Activated CD8-positive, alpha-beta T cell treated with anti-CD3 and anti-CD28 coated beads for 36 hours (primary cell): ENCODE data around the gene MLF2. TPM values are rescaled to one million over a fixed set of nuclear protein-coding genes. Genes with fewer than 3 reads are reported as not detected.

Experiments used
- ATAC-seq: fragments of 200-7000 bp; cut with Tn5 transposase; one replicate; pipeline ENCODE4 v1.10.0; 2021; ENCODE audit warnings: mild to moderate bottlenecking, moderate library complexity
- CTCF ChIA-PET: fragments of 350-600 bp; sonication (Branson Sonifier 250); formaldehyde crosslinking; loops from one replicate; lab custom pipeline; 2021; ENCODE audit warnings: antibody characterized with exemption; lab: Charles Lee
- POLR2A ChIA-PET: fragments of 350-600 bp; sonication (Branson Sonifier 250); formaldehyde crosslinking; loops from one replicate; lab custom pipeline; 2021; ENCODE audit warnings: antibody characterized with exemption; lab: Charles Lee
- DNase-seq: peaks from one replicate; pipeline ENCODE4 v3.0.0-alpha.2; 2020
- H3K27ac Mint-ChIP-seq: one replicate; pipeline ENCODE4 v1.8.0; 2021; ENCODE audit warnings: mild to moderate bottlenecking, mixed read lengths
- H3K27me3 Mint-ChIP-seq: one replicate; pipeline ENCODE4 v1.8.0; 2021; ENCODE audit warnings: mixed read lengths
- H3K36me3 Mint-ChIP-seq: one replicate; pipeline ENCODE4 v1.8.0; 2021; ENCODE audit warnings: low read depth, mixed read lengths
- H3K4me1 Mint-ChIP-seq: one replicate; pipeline ENCODE4 v1.8.0; 2021; ENCODE audit warnings: low read depth, mixed read lengths
- H3K4me3 Mint-ChIP-seq: one replicate; pipeline ENCODE4 v1.8.0; 2021; ENCODE audit warnings: mild to moderate bottlenecking, moderate library complexity, mixed read lengths
- H3K9me3 Mint-ChIP-seq: one replicate; pipeline ENCODE4 v1.8.0; 2021; ENCODE audit warnings: mixed read lengths
- CTCF ChIP-seq: fragments of 200-600 bp; IDR thresholded peaks from one replicate; pipeline ENCODE4 v1.8.0; 2022; ENCODE audit warnings: antibody characterized with exemption, mild to moderate bottlenecking
- intact Hi-C: fragments of 100-400 bp; cut with micrococcal nuclease; formaldehyde crosslinking; loops from one replicate; pipeline ENCODE4 v1.10.0; 2022
- total RNA-seq, 2 experiments: library from RNA; stranded (reverse); gene quantifications; one replicate each; pipeline ENCODE4 v1.2.3, GENCODE V29; 2021

The MLF2 gene
- total RNA-seq, 2 experiments from 2014 or later, result 149 to 151 TPM

- intact Hi-C loops, result no loop called here
Measured at GRCh38 chr12:6772331-6772695, 19.4 kb upstream of the MLF2 start, which contains the start of gene LAG3. Gene LAG3 (plus strand): TSS chr12:6772520. CDS start chr12:6772853, 333 bp downstream.

GRCh38 chr12:6771509-6772330 is 18.8 kb upstream of the MLF2 start:
- CTCF ChIA-PET, result interaction anchor here (0.7 to 5.8 kb wide), 9 partner anchors 9 to 54 kb away, joined by 3 to 77 read pairs (median 3); partner anchors contain the start of genes COPS7A and MLF2
- peak overlapping the region; percentile 87 for H3K27ac Mint-ChIP-seq
- intact Hi-C loops, result no loop called here

More at GRCh38 chr12:6772331-6772695, 19.4 kb upstream of the MLF2 start, which contains the start of gene LAG3:
- H3K4me1 Mint-ChIP-seq, result peaks cover 63% of the 10 kb centered on the region
- H3K4me3 Mint-ChIP-seq, result peak within 1 kb of the TSS; percentile 89
- H3K27ac Mint-ChIP-seq, result peak within 1 kb of the TSS; percentile 87
- ChIA-PET POLR2A (interaction anchor here (0.9 to 2.2 kb wide), 10 partner anchors 13 to 171 kb away, joined by 3 to 11 read pairs (median 4); partner anchors contain the start of genes C12orf57, COPS7A, MLF2 and RNU7-1), CTCF (interaction anchor here (1.3 to 5.8 kb wide), 5 partner anchors 8 to 53 kb away, joined by 3 to 77 read pairs (median 4); partner anchors contain the start of genes COPS7A and MLF2)
- peaks cover 7% of the 10 kb centered on the region for H3K27me3 Mint-ChIP-seq
- H3K36me3 Mint-ChIP-seq, result peaks cover 65% of the 10 kb centered on the region
- peak; percentile 33 for ATAC-seq
- H3K9me3 Mint-ChIP-seq, result no peaks in the 10 kb centered on the region
- no peak for TF ChIP-seq CTCF
- DNase-seq, result peak; percentile 84

GRCh38 chr12:6771091-6771495 is 18.2 kb upstream of the MLF2 start:
- ChIA-PET POLR2A (interaction anchor here (1.0 to 2.2 kb wide), 5 partner anchors 9 to 173 kb away, joined by 3 to 11 read pairs (median 5); partner anchors contain the start of genes C12orf57, MLF2 and RNU7-1), CTCF (interaction anchor here (0.7 to 6.2 kb wide), 9 partner anchors 9 to 55 kb away, joined by 3 to 89 read pairs (median 3); partner anchors contain the start of genes COPS7A and MLF2)
- H3K4me3 Mint-ChIP-seq, result peak overlapping the region; percentile 89
- H3K4me1 Mint-ChIP-seq, result peaks cover 52% of the 10 kb centered on the region
- peak overlapping the region; percentile 87 for H3K27ac Mint-ChIP-seq
- no peaks in the 10 kb centered on the region for H3K9me3 Mint-ChIP-seq
- ATAC-seq (no peak), DNase-seq (no peak)
- intact Hi-C loops, result no loop called here
- no peak for TF ChIP-seq CTCF
- H3K36me3 Mint-ChIP-seq, result peaks cover 55% of the 10 kb centered on the region
- peaks cover 7% of the 10 kb centered on the region for H3K27me3 Mint-ChIP-seq

More at GRCh38 chr12:6771509-6772330, 18.8 kb upstream of the MLF2 start:
- no peak for ATAC-seq
- Mint-ChIP-seq H3K4me1 (peaks cover 58% of the 10 kb centered on the region), H3K9me3 (no peaks in the 10 kb centered on the region), H3K27me3 (peaks cover 7% of the 10 kb centered on the region), H3K36me3 (peaks cover 61% of the 10 kb centered on the region), H3K4me3 (peak overlapping the region; percentile 89)
- no peak for DNase-seq
- TF ChIP-seq CTCF, result no peak
- POLR2A ChIA-PET, result interaction anchor here (0.9 to 2.2 kb wide), 12 partner anchors 8 to 172 kb away, joined by 3 to 11 read pairs (median 4); partner anchors contain the start of genes C12orf57, COPS7A, MLF2 and RNU7-1

GRCh38 chr12:6770600-6770999 is 17.7 kb upstream of the MLF2 start:
- H3K4me1 Mint-ChIP-seq, result peaks cover 49% of the 10 kb centered on the region

More at GRCh38 chr12:6770600-6770999, 17.7 kb upstream of the MLF2 start:
- no peaks in the 10 kb centered on the region for H3K9me3 Mint-ChIP-seq
- ChIA-PET POLR2A (interaction anchor here (1.6 to 2.2 kb wide), 4 partner anchors 9 to 173 kb away, joined by 3 to 11 read pairs (median 6); partner anchors contain the start of genes C12orf57, MLF2 and RNU7-1), CTCF (interaction anchor here (1.3 to 6.2 kb wide), 5 partner anchors 9 to 56 kb away, joined by 3 to 89 read pairs (median 4); partner anchors contain the start of genes COPS7A and MLF2)
- ATAC-seq, result no peak
- intact Hi-C loops, result no loop called here
- peak overlapping the region; percentile 87 for H3K27ac Mint-ChIP-seq
- no peak for DNase-seq
- peaks cover 10% of the 10 kb centered on the region for H3K27me3 Mint-ChIP-seq
- peaks cover 50% of the 10 kb centered on the region for H3K36me3 Mint-ChIP-seq
- peak overlapping the region; percentile 39 for H3K4me3 Mint-ChIP-seq
- TF ChIP-seq CTCF, result no peak
